HS-27A (cell line): ENCODE data around the gene BRICD5.
"Not testable (repeated sequence)": the region's sequence is repeated elsewhere in the genome, so short reads cannot be mapped to it uniquely, and the experiment has no call there.

ENCODE experiments used
- DNase-seq: peaks from one replicate; pipeline ENCODE4 v3.0.0-alpha.2; 2012; ENCODE audit warnings: low read depth, missing footprints

The BRICD5 gene

DNA sequence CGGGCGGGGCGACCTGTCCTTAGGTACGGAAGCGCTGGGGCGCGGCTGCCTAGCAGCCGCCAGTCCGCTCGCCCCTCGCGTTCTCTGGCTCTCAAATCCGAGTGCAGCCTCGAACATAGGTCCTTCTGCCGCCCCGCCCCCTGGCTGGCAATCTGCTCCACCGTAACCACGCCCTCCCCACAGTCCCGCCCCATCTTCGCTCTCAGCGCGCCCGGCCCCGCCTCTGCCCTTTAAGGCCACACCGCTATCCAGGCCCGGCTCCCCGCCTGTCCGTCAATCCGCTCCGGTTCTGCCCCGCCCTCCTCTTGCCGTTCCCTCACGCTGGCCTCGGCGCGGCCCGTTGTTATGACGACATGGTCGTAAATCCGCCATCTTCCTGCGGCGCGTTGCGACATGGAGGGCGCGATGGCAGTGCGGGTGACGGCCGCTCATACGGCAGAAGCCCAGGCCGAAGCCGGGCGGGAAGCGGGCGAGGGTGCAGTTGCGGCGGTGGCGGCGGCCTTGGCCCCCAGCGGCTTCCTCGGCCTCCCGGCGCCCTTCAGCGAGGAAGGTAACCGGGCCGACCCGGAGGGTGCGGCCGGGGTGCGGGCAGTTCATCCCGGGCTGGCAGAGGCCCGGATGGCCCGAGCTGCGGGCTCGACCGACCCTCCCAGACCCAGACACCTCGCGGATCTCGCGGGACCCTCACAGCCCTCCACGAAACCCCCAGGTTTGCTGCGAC is 12.7 kb upstream of the BRICD5 start, which contains the start of gene E4F1:
Gene E4F1, plus strand, starts transcription at position 371 of the 721 bp plus-strand sequence. Its CDS starts 23 bp downstream, at position 394.
- DNase-seq: peak; percentile 94

DNA sequence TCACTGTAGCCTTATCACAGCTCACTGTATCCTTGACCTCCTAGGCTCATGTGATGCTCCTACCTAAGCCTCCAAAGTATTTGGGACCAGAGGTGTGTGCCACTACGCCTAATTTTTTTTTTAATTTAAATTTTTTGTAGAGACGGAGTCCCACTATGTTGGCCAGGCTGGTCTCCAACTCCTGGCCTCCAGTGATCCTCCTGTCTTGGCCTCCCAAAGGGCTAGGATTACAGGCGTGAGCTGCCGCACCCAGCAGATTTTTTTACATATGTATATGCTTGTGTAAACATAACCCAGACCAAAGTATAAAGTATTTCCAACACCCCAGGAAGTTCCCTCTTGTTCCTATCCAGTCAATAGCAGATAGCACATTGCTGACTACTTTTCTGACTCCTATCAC is 5.7 kb upstream of the BRICD5 start:
- no peak for DNase-seq

DNA sequence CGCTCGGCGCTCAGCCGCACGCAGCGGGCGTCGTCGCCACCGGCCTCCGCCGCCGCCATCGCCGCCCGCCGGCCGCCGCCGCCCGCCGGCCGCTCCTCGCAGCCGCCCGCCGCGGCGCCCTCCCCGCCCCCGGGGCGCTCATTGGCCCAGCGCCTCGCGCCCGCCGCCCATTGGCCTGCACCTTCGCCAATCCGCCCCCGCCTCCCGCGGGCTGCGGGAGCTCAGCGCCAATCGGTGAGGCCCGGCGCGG is 4.0 kb upstream of the BRICD5 start, which contains the start of gene PGP:
Gene PGP, minus strand, starts transcription at position 122 of the 250 bp plus-strand sequence. Its CDS starts 63 bp downstream, at position 59.
- DNase-seq: no peak

DNA sequence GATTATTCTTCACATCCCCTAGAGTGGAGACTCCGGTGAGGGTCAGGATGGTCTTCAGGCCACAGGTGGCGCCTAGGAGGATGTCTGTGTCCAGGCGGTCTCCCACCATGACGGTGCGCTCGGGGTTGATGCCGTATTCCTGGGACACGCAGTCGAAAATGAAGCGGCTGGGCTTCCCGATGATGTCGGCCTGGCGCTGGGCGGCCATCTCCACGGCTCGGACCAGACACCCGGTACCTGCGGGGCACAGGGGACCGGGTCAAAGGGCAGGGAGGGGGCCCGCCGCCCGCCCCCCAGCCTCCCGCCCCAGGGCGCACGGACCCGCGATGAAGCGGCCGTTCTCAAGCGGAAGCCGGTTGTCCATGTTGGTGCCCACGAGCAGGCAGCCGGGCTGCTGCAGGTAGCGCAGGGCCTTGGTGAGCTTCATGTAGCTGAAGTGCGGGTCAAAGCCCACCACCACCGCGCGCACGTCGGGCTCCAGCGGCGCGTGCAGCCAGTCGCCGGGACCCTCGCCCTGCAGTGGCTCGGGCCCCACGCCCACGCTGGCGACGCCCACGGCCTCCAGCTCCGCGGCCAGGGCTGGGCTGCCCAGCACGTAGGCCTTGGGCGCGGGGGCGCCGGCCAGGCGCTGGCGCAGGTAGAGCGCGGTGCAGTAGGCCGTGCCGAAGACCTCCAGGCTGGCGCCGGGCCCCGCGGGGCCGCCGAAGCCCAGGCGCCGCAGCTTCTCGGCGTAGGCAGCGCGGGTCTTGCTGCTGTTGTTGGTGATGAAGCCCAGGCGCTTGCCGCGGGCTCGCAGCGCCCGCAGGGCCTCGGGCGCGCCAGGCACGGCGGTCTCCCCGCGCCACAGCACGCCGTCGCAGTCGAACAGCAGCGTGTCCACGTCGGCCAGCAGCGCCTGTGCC is 3.4 kb upstream of the BRICD5 start:
- DNase-seq: no peak

DNA sequence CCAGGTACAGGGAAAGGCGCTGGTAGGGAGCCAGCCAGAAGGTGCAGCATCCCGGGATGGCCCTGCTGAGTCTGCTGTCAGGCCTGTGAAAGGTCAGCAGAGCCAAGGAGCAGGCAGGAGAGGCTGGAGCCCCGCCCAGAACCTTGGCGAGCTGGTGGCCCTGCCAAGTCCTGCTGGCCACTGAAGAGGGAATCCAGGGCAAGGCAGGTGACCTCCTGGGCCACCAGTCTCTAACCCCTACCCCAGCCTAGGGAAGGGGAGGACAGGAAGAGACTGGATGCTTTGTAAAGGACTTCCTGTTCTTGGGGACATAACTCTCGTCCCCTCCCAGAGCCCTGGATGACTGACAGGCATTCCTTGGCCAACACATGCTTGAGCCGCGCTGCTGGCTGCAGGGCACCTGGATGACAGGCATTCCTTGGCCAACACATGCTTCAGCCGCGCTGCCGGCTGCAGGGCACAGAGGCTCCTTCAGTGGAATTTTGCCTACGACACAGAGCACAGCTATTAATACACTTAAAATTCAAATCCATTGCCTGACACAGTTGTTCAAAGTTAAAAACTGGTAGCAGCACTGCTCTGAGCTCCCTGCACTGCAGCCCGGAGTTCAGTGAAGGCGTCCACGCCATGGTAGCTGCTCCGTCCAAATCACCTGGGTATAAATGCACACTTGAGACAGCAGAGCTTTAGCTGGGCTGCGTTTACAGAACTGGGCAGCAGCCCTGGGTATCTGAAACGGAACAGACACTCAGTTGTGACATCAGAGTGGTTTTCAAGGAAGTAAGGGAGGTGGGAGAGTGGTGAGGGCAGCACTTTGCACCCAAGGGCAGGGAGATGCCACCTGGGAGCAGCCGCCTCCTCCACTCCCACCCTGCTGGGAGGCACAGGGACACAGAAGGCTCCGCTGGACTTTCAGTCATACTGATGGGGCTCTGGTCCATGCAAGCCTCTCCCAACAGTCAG is 2.0 kb upstream of the BRICD5 start:
- DNase-seq: no peak

DNA sequence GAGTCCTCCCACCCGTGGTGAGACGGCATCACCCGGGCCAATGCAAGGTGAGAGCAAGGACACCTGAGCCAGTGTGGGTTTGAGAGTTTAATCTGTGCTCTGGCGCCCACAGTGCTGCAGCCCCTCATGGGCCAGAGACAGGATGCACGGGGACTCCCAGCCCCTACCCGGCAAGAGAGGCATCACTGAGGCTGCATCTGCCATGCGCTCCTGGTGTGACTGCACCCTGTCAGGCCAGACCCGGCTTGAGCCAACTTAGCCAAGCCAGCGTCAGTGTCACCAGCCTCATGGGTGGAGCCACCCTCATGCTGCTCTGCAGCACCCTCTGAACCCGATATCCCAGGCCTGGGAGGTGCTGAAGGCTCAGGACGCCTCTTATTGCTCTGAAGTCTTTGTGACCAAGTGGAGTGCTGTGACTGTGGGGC is 1.3 kb upstream of the BRICD5 start:
- no peak for DNase-seq

DNA sequence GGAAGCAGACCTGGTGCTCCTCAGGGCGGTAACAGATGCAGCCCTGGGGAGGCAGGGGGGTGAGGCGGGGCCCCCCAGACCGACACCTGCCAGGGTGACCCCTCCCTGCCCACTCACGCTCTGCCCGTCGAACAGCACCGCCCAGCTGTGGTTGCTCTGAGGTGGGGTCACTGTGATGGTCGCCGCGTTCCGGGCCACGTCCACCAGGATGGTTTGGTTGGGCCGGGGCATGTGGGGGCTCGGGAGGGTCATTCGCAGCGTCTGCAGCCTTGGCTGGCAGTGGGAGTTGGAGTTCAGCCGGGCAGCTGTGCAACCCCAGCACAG is 692 bp downstream of the BRICD5 start:
- no peak for DNase-seq

DNA sequence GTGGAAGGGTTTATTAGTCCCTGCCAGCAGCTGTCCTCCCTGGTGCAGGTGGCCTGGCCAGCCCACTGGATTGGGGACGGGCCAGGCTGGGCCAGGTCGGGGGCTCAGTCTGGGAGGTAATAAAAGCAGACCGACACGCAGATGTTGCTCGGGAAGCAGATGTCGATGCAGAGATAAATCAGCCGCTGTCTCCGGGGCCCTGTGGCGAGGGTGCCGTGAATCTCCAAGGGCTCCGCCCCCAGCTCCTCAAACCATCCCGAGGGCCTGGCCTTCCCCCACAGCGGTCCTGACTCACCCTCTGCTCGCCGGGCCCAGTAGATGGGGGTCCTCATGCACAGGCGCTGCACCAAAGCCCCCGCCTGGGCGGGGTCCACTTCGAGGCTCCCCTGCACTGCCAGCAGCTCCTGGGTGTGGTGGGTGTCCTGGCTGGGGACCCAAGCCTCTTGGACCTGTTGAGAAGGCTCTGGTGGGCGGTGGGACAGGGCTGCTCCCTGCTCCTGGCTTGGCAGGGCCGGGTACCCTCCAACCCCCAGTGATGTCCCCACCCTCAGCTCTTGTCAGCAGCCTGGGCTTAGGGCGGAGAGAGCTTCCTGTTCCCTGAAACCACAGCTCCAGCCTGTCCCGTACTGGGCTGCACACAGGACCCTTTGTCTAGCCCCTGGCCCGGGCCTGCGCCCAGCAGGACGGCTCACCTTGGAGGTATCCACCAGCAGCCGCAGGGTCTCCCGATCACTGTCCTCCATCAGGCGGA is 1.2 kb downstream of the BRICD5 start:
- DNase-seq: no peak

DNA sequence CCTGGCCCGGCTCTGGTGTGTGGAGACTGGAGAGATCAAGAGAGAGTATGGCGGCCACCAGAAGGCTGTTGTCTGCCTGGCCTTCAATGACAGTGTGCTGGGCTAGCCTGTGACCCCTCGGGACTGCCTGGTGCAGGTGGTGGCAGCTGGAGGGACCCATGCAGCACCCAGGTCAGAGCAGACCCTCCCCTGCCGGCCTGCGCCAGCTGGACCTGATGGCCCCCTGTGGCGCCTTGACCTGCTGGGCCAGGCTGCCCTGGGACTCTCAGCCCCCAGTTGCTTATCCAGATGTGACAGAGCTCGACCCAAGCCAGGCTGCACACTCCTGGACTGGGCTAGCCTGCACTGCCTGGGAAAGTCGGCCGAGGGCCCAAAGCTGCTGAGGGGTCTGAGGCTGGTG is 1.9 kb downstream of the BRICD5 start:
- no peak for DNase-seq

DNA sequence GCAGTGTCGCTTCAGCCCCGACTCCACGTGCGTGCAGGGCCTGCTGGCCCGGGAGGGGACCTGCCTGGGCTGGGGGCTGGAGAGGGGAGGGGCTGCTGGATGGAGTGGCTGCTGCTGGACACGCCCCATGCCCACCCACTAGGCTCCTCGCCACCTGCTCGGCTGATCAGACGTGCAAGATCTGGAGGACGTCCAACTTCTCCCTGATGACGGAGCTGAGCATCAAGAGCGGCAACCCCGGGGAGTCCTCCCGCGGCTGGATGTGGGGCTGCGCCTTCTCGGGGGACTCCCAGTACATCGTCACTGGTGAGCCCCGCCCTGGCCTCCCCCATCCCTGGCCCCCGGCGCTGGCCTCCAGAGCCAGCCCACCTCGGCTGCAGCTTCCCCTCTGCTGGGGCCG is 2.4 kb downstream of the BRICD5 start:
- DNase-seq: no peak

DNA sequence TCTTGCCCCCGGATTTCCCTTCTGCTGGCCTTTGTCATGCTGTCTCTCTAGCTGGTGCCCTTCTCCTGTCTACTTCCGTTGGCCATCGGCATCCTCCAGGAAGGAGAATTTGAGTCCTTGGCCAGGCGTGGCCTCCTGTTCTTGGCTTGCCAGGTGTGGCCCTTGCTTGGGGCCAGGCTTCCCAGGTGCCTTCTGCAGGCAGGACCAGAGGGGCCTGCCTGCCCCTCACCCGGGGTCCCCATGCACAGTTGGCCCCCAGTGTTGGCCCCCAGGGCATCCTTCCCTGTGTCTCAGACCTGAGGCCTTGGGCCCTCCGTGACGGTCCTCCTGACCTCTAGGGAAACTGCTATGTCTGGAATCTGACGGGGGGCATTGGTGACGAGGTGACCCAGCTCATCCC is 2.8 kb downstream of the BRICD5 start:
- no peak for DNase-seq

DNA sequence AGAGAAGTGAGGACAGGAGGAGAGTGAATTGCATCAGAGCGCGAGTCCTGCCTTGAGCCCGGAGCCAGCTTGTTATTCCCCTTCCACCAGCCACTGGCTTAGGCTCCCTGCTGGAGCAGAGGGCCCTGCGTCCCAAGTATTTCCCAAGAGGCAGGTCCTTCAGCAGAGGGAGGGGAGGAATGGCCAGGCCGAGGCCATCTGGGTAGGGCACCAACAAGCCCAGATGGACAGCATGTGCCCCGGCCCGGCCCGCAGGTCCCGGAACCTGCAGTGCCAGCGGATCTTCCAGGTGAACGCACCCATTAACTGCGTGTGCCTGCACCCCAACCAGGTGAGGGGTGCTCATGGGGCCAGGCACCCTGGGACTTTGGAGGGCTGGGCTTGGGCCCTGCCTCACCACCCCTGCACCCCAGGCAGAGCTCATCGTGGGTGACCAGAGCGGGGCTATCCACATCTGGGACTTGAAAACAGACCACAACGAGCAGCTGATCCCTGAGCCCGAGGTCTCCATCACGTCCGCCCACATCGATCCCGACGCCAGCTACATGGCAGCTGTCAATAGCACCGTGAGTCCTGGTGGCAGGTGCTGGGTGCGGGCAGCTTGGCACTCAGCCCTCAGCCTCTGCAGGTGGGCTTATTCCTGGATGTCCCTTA is 3.8 kb downstream of the BRICD5 start:
- DNase-seq: no peak

DNA sequence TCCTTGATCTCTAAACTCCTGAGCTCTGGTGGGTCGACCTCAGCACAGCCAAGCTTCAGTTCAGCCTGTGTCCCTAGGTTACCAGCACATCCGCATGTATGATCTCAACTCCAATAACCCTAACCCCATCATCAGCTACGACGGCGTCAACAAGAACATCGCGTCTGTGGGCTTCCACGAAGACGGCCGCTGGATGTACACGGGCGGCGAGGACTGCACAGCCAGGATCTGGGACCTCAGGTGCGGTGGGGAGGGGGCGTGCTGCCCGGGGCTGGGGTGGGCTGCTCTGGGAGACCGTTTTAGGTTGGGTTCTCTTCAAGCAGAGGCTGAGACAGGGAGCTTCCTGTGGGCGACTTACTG is 4.3 kb downstream of the BRICD5 start:
- no peak for DNase-seq

DNA sequence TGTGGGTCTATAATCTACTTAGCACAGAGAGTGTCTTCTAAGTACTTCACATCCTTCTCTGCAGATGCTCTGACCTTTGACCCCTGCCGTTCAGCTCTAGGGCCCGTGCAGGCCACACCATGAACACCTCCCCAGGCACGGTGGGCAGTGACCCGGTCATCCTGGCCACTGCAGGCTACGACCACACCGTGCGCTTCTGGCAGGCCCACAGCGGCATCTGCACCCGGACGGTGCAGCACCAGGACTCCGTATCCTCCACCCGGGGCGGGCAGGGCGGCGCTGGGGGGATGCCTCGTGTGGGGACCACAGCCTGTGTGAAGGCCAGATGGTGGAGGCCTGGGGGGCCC is 4.7 kb downstream of the BRICD5 start:
- DNase-seq: peak; percentile 20

DNA sequence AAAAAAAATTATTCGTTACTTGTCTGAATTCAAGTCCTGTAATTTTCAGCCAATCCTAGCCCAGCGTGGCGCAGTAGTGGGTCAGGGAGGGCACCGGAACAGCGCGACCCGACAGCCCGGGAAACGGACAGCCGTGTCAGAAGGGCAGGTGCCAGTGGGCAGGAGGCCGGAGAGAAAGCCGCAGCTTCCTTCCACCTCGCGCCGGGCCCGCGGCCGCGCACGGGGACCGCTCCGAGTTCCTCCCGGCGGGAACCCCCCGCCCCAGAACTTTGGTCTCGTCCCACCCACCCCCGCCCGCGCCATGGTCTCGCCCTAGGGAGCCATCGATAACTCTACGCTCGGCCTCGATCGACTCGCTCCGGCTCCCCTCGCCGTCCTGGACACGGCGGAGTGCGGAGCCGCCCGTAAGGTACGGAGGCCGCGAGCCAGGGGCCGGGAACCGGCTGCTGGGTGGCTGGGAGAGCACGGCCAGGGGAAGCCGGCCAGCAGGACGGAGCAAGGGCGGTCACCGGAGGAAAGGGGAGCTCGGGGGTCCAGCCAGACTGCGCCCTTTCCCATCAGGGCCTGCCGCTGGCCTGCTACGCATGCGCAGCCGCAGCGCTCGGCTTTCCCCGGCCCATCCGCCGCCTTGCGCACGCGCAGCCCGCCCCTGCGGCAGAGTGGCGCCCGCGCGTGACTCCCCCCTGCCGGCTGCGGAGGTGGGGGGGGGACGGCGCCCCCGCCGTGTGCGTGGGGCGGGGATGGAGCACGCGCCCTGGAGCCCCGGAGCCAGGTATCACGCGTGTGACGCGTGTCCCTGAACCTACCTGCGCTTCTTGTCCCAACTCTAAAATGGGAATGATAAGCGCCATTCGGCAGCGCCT is 5.3 kb downstream of the BRICD5 start, which contains the start of gene MLST8:
Gene MLST8, plus strand, starts transcription at position 351 of the 863 bp plus-strand sequence. CDS start 632 bp downstream, outside the sequence.
- peak; percentile 69 for DNase-seq

DNA sequence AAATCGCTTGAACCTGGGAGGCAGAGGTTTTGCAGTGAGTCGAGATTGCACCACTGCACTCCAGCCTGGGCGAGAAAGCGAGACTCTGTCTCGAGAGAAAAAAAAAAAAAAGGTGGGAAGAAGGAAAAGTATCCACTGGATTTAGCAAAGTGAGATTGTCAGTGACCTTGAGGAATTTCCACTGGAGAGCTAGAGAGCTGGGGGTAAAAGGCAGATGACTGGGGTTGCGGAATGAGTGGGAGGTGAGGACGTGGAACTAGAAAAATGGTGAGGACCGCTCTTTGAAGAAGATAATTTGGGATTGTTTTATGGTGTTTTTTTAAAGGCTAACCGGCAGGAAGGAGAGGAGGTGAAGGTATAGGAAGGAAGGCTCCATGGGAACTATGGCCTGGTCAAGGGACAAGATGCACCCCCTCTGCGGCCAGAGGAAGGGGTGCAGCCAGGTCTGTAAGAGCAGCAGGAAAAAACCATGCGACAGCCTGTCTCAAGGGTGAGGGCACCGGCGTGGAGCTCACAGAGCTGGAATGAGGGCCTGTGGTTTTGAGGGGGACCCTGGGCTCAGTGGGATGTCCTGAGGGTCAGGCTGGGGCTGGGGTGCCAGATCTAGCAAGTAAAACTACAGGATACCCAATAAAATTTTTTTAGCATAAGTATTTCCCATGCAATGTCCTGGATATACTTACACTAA is 6.1 kb downstream of the BRICD5 start:
- DNase-seq: no peak

DNA sequence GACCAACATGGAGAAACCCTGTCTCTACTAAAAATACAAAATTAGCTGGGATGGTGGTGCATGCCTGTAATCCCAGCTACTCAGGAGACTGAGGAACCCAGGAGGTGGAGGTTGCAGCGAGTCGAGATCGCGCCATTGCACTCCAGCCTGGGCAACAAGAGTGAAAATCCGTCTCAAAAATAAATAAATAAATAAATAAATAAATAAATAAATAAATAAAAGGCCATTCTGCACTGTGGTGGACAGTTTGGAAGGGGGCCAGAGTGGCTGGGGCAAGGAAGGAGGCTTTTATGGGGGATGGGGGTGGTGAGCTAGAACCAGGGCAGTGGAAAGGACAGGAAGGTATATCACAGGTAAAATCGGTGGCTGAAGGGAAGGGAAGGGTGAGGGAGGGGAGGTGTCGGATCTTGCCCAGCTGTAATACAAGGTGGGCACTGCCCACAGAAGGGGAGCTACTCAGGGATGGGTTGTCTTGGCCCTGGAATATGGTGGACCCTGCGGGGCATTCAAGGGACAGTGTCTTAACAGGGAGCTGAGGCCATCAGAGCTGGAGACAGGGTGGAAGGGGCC is 7.5 kb downstream of the BRICD5 start:
- DNase-seq: not testable (repeated sequence)

DNA sequence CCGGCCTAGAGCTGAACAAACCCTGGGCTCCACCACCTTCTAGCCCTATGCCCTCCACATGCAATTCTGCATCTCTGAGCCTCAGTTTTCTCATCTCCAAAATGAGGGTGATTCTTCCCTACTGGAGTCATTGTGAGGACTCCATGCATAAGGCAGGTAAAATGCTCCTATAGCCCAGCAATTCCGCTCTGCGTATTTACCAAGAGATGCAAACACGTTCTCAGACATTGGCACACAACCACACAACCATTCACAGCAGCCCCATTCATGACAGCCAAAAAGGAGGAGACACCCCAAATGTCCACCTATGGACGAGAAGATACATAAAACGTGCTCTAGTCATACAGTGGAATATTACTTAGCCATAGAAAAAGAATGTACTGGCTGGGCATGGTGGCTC is 10.3 kb downstream of the BRICD5 start:
- DNase-seq: no peak

DNA sequence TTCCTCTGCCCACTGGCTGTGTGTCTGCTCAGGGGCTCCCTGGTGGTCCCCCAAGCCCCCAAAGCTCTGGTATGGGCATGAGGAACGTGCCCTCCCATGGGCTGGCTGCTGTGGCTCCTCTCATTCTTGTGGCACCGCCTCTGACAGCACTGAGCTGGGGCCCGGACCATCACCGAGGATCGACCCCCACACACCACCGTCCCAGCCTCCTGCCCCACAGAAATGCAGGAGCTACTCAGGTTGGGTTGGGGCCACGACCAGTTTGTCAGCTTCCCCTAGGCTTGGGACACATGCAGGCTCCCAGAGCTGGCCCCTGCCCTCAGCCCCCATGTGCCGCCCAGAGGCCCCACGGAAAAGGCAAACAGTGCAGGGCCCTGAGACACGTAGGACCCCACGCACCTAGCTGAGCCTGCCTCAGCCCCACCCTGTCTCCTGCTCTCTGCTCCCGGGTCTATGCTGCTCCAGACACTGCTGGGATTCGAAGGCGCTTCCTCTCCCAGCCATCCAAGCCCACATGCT is 11.0 kb downstream of the BRICD5 start:
- DNase-seq: no peak
